ENCODE data around the gene SASH1.

Gene SASH1

GRCh38 chr6:148445620-148446019, 103.0 kb downstream of the SASH1 start:
- ChIA-PET CTCF (no interaction called here), POLR2A (ENCODE audit: low non-redundant PET) (no interaction called here)

GRCh38 chr6:148446681-148447080, 104.0 kb downstream of the SASH1 start:
- H3K27ac ChIP-seq, result no peak overlapping the region
- TF ChIP-seq CTCF (conservative IDR thresholded peaks at IDR 0.05; ENCODE audit: low read depth), result no peak
- CTCF ChIA-PET, result no interaction called here
- DNase-seq (ENCODE audit: low spot score), result no peak
- POLR2A ChIA-PET (ENCODE audit: low non-redundant PET), result no interaction called here

More at GRCh38 chr6:148445620-148446019, 103.0 kb downstream of the SASH1 start:
- no peak for DNase-seq (ENCODE audit: low spot score)
- no peak for TF ChIP-seq CTCF (conservative IDR thresholded peaks at IDR 0.05; ENCODE audit: low read depth)
- H3K27ac ChIP-seq, result no peak overlapping the region

- ChIA-PET POLR2A (ENCODE audit: low non-redundant PET) (no interaction called here), CTCF (no interaction called here)
- no peak for TF ChIP-seq CTCF (conservative IDR thresholded peaks at IDR 0.05; ENCODE audit: low read depth)
- H3K27ac ChIP-seq, result no peak overlapping the region
- no peak for DNase-seq (ENCODE audit: low spot score)
Observed at GRCh38 chr6:148447521-148448230, 105.0 kb downstream of the SASH1 start.

GRCh38 chr6:148448369-148449012, 105.9 kb downstream of the SASH1 start:
- ChIA-PET CTCF (no interaction called here), POLR2A (ENCODE audit: low non-redundant PET) (no interaction called here)
- no peak for DNase-seq (ENCODE audit: low spot score)
- TF ChIP-seq CTCF (conservative IDR thresholded peaks at IDR 0.05; ENCODE audit: low read depth), result no peak
- H3K27ac ChIP-seq, result no peak overlapping the region

GRCh38 chr6:148450866-148451265, 108.2 kb downstream of the SASH1 start:
- no peak for TF ChIP-seq CTCF (conservative IDR thresholded peaks at IDR 0.05; ENCODE audit: low read depth)
- DNase-seq (ENCODE audit: low spot score), result no peak
- no peak overlapping the region for H3K27ac ChIP-seq
- ChIA-PET CTCF (interaction anchor here (0.6 kb wide), 1 partner anchor 187 kb away, joined by 3 read pairs; no protein-coding TSS in a partner anchor), POLR2A (ENCODE audit: low non-redundant PET) (no interaction called here)

- CTCF ChIA-PET, result no interaction called here
- no peak for DNase-seq (ENCODE audit: low spot score)
- POLR2A ChIA-PET (ENCODE audit: low non-redundant PET), result no interaction called here
Observed at GRCh38 chr6:148451690-148452089, 109.1 kb downstream of the SASH1 start.

More at GRCh38 chr6:148451690-148452089, 109.1 kb downstream of the SASH1 start:
- H3K27ac ChIP-seq, result no peak overlapping the region
- TF ChIP-seq CTCF (conservative IDR thresholded peaks at IDR 0.05; ENCODE audit: low read depth), result no peak

Measured in RWPE1 (cell line).